ENCODE results near the gene HAUS1.
"Not testable (repeated sequence)": the region's sequence is repeated elsewhere in the genome, so short reads cannot be mapped to it uniquely, and the experiment has no call there.

Gene HAUS1

DNA sequence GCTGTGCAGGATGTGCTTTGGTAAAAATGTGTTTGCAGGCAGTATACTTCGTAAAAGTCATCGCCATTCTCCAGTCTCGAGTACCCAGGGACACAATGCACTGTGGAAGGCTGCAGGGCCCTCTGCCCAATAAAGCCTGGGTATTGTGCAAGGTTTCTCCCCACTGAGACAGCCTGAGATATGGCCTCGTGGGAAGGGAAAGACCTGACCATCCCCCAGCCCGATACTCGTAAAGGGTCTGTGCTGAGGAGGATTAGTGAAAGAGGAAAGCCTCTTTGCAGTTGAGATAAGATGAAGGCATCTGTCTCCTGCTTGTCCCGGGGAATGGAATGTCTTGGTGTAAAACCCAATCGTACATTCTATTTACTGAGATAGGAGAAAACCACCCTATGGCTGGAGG is 15.7 kb upstream of the HAUS1 start:
- not testable (repeated sequence) for DNase-seq (ENCODE audit: low read depth)

DNA sequence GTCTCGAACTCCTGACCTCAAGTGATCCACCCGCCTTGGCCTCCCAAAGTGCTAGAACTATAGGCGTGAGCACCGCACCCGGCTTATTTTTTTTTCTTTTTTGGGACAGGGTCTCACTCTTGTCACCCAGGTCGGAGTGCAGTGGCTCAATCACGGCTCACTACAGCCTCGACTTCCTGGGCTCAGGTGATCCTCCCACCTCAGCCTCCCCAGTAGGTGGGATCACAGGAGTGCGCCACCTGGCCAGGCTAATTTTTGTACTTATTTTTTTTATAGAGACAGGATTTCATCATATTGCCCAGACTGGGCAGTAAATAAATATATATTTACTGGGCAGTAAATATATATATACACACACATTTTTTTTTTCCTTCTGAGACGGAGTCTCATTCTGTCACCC is 8.7 kb upstream of the HAUS1 start:
- no peak for DNase-seq (ENCODE audit: low read depth)

DNA sequence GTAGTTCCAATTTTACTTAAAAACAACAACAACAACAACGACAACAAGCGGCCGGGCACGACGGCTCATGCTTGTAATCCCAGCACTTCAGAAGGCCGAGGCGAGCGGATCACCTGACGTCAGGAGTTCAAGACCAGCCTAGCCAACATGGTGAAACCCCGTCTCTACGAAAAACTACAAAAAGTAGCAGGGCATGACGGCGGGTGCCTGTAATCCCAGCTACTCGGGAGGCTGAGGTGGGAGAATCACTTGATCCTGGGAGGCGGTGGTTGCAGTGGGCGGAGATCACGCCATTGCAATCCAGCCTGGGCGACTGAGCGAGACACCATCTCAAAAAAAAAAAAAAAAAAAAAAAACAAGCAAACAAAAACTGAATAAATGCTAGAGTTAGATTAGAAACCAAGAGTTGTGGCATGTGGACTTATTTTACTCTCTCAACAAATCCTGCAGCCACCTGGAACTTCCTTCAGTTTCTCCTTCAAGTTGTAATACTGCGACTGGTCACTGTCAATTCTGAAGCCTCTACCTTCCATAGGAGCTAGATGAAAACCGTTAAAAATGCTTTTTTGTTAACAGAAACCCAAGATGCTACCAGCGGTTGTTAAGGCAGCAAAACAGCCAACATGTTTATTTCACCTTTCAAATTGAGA is 7.4 kb upstream of the HAUS1 start:
- no peak for DNase-seq (ENCODE audit: low read depth)

DNA sequence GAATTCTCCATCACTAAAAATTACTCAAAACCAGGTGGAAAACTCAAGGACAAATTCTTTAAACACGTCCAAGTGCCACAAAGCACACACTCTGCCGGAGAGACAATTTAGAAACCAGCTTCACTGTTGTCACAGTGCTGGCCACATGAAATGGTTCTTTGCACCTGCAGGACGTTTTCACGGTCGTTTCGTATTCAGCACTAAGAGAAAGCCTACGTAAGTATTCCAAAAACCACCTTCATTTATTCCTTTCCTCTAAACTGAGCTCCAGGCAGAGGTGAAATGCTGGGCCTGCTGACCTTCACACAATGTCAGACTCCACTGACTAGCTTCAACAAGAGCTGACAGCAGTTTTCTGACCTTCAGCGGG is 6.8 kb upstream of the HAUS1 start:
- DNase-seq (ENCODE audit: low read depth): no peak

DNA sequence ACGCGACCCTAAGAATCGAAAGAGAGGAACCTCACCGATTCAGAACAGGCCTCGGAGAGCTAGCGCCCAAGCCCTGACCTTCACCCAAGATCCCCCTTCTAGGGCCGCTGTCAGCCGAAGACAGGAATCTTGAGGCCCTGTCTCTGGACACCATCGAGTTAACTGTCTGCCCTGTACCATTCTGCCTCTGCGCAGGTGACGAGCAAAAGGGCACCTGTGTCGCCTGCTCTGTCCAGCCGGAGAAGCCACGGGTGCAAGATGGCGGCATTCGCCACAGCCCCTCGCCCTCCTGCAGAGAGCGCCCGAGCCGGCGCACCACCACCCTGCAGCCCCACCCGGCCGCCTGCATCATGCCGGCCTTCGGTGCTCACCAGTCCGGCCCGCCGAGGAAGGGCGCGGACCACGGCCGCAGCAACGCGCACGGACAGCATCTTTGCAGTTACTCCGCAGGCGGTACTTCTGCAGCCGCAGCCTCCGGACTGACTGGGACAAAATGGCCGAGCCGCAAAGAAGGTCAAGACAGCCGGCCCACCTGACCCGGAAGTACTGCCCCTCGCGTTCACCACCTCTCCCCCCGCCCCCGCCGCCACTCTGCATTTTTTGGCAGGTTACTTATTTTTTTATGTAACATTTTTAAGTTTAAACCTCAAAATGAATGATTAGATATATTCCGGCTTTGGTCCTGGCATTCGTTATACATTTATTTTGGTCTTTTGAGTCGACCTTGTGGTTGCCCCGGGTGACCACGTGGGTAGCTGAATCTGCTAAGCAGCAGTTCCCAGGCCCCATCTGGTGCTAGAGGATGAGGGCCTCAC is 6.2 kb upstream of the HAUS1 start, which contains the start of gene ATP5F1A:
Gene ATP5F1A (minus strand): TSS at position 496 of the 815 bp plus-strand sequence. CDS start 65 bp downstream, at position 431.
- peak; percentile 77 for DNase-seq (ENCODE audit: low read depth)

DNA sequence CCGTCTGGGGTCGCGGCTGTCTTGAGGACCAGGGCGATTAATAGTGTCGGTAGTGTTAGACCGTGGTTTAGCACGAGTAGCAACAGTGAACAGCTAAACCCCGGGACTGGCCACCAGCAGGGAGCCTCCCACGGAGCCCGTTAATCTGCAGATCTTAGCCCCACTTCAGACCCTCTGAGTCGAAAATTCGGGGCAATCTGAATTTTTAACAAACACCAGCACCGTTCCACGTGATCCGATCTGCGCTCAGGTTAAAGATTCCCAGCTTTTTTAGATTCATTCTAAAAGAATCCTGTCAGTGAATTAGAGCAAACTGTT is 5.6 kb upstream of the HAUS1 start:
- DNase-seq (ENCODE audit: low read depth): no peak

DNA sequence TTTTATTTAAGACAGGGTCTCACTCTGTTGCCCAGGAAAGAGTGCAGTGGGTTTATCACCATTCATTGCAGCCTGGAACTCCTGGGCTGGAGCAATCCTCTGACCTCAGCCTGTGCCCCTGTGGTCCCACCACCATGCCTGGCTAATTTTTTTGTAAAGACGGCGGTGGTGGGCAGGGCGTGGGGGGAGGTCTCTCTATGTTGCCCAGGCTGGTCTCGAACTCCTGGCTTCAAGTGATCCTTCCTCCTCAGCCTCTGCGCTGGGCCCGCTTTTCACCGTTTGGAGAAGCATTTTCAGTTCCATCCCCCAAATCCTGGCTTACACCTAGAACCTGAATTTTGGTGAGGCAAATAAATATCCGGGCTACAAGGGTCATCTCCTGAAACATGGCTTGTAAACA is 4.7 kb upstream of the HAUS1 start:
- no peak for DNase-seq (ENCODE audit: low read depth)

DNA sequence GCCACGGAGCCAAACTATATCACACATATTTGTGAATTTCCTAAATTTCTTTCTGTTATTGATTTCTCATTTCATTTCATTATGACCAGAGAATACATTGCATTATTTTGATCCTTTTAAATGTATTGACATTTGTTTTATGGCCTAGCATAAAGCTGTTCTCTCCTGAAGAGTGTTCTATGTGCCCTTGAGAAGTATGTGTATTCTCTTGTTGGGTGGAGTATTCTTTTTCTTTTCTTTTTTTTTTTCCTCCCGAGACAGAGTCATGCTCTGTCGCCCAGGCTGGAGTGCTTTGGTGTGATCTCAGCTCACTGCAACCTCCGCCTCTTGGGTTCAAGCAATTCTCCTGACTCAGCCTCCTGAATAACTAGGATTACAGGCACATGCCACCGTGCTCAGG is 5.2 kb downstream of the HAUS1 start:
- no peak for DNase-seq (ENCODE audit: low read depth)

DNA sequence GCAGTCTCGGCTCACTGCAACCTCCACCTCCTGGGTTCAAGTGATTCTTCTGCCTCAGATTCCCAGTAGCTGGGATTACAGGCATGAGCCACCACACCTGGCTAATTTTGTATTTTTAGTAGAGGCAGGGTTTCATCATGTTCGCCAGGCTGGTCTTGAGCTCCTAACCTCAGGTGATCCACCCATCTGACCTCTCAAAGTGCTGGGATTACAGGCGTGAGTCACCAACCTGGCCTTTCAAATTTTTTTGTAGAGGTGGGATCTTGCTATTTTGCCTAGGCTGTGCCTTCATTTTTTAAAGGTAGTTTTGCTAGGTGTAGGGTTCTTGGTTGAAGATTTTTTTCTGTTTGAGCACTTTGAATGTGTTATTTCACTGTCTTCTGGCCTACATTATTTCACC is 6.2 kb downstream of the HAUS1 start:
- no peak for DNase-seq (ENCODE audit: low read depth)

DNA sequence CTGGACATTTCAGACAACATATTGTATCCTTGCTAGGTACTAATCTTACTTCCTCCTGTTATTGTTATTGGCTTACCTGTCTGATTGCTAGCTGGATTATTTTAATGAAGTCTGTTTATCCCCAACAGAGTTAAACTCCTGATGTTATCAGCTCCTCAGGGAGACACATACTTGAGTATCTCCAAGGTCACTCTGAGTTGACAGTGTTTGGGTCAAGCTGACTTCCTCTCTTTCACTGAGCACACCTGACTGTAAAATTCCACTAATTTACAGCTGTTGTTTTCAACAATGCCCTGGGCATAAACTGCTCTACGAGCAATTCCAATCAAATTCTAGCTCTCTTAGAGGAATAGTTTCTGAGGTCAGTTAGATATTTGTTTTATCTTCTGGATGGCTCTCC is 9.6 kb downstream of the HAUS1 start:
- DNase-seq (ENCODE audit: low read depth): no peak

DNA sequence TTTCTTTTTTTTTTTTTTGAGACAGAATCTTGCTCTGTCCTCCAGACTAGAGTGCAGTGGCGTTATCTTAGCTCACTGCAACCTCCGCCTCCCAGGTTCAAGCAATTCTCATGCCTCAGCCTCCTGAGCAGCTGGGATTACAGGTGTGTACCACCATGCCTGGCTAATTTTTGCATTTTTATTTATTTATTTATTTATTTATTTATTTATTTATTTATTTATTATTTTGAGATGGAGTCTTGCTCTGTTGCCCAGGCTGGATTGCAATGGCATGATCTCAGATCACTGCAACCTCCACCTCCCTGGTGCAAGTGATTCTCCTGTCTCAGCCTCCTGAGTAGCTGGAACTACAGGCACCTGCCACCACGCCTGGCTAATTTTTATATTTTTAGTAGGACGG is 22.4 kb downstream of the HAUS1 start:
- not testable (repeated sequence) for DNase-seq (ENCODE audit: low read depth)

DNA sequence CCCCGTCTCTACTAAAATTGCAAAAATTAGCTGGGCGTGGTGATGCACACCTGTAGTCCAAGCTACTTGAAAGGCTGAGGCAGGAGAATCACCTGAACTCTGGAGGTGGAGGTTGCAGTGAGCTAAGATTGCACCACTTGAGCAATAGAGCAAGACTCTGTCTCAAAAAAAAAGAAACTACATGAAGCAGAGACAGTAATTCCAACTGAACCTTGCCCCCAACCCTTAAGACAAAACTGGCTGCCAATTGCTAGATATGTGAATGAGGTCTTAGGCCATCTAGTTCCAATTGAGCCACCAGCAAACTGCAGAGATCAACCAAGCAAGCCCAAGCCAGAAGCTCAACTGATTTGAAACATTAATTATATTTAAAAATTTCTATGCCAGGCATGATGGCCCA is 25.9 kb downstream of the HAUS1 start:
- no peak for DNase-seq (ENCODE audit: low read depth)

DNA sequence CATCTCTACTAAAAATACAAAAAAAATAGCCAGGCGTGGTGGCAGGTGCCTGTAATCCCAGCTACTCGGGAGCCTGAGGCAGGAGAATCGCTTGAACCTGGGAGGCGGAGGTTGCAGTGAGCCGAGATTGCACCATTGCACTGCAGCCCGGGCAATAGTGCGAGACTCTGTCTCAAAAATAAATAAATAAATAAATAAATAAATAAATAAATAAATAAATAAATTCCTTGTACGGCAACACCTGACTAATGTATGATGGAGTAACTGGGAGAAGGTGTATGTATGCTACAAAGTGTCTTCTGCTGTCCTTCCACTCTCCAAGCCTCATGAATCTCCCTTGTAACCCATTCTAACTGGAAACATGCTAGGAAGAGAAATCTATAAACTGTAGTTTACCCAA is 26.4 kb downstream of the HAUS1 start:
- DNase-seq (ENCODE audit: low read depth): not testable (repeated sequence)

DNA sequence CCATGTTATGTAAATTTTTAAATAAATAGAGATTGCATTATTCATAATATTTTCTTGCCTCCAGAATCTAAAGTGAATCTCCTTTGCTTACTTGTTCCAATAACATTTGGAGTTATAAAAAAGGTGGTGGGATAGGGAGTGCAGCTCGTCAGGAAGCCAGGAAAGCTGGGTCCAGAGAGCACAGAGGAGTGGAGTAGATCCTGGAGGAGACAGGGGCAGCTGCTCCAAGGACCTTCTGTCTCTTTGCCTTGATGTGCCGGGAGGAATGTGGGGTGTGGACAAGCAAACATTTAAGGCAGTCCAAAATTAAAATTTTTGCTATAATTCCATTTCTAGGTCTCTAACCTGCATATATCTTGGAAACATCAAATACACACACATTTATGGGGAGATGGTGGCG is 29.3 kb downstream of the HAUS1 start:
- no peak for DNase-seq (ENCODE audit: low read depth)

DNA sequence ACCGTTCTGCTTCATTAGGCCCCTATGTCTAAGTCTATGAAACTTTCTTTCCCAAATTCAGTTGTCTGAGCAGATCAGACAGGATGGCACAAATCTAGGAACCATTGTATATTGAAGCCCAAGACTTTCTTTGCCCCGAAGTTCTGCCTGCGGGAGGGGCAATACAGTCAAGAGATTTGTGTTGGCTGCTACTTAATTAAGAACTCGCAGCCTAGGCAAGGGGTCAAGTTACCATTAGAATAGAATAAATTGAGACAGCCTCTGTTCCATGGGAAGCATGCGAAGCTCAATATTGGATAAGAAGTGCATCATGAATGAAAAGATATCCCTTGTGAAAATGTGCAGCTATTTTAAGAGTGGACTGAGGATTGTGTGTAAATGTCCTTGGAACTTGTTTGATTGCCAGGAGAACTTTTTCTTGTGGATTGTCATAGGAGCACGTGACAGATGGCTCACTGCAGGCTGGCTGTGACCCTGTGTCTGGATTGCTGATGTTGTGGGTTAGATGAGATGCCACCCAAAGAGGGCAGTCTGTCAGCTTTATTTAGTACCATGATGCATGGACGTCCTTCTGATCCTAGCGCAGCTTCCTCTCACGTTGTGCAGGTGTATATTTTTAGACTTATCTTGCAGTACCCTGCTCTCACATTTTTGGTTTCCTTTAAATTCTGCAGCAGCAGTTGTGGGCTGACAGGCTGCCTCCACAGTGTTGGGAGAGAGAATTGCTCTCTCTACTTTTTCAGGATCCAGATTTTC is 30.9 kb downstream of the HAUS1 start:
- no peak for DNase-seq (ENCODE audit: low read depth)

DNA sequence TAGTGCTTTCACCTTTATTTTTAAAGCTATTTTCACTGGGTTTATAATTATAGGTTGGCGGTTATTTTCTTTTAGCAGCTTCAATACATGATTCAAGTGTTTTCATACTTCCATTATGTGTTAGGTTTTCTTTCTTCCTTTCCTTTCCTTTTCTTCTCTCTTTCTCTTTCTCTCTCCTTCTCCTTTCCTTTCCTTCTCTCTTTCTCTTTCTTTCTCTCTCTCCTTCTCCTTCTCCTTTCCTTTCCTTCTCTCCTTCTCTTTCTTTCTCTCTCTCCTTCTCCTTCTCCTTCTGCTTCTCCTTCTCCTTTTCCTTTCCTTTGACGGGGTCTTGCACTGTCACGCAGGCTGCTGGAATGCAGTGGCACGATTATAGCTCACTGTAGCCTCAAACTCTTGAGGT is 36.0 kb downstream of the HAUS1 start:
- no peak for DNase-seq (ENCODE audit: low read depth)

DNA sequence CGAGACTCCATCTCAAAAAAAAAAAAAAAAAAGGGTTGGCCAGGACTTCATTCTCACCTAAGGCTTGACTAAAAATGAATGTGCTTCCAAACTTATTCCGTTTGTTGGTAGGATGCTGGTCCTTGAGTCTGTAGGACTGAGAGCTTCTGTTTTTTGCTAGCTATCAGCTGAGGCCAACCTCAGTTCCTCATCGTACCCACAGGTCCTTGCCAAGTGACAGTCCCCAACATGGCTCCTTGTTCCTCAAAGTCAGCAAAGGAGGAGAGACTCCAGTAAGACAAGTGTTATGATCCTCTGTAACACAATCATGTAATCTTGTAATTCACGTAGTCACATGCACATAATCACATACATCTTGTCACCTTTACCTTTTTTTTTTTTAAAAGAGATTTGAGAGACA is 37.0 kb downstream of the HAUS1 start:
- no peak for DNase-seq (ENCODE audit: low read depth)

DNA sequence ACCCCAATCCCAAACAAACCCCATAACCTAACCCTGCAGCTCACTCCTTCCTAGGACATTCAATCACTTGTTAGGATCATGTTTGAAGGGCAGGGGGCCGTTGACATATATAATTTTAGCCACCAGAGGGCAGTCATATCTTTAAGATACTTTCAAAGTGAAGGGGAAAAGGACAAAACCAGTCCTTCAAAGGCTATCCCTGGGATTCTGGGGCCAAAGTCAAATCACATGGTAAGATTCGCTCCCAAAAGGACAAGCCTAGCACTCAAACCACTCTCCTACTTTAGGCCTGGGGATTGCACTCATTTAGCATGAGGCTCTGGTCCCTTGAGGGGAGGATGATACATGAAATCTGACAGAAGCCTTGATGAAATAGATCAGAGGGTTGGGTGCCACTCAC is 44.6 kb downstream of the HAUS1 start:
- DNase-seq (ENCODE audit: low read depth): no peak

DNA sequence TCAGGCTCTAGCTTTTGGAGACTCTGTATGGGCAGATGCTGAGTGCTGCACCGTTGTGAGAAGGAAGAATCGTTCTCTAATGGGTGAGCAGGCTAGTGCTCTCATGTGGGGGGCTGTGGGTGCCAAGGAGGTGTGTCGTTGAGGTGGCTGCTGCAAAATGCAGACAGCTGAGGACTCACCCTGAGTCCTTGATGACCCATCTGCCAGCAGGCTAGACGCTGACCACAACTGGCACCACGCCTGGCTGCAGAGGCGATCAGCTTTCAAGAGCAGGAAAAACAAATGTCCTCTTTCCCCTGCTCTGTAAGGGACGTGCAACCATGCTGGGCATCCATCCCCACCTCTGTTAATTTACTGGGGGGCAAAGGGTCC is 48.2 kb downstream of the HAUS1 start:
- DNase-seq (ENCODE audit: low read depth): no peak

DNA sequence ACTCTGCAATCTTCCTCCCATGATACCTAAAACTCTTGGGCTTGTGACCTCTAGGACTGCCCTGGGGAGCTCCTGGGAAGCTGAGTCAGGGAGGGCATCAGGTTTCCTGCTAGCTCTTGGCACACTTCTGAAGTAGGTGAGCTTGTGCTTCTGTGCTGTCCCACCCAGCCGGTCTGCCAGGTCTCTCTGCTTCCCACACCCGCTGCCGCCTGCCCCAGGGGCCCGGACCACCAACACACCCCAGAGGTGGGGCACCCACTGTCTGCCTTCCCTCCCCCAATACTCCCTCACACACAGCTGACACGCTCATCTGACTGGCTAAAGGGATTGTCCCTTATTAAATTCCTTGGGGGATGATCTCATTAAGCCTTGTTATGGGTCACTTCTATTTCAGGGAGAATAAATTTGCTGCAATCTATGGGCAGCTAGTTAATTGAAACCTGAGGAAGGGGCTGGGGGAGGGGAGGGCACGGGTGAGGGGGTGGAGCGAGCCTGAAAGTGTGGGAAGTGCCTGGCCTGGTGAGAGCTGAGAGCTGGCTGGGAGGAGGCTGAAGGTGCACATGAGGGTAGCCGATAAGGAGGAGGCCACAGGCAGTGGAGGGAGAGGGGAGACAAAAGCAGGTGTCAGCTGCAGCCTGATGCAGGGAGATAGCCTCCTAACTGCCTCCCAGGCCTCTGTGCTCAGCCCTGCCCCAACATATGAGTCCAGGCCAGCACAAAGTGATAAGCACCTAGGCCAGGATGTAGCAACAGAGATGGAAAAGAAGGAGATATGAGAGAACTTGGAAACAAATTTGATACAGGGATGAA is 48.8 kb downstream of the HAUS1 start:
- no peak for DNase-seq (ENCODE audit: low read depth)

DNA sequence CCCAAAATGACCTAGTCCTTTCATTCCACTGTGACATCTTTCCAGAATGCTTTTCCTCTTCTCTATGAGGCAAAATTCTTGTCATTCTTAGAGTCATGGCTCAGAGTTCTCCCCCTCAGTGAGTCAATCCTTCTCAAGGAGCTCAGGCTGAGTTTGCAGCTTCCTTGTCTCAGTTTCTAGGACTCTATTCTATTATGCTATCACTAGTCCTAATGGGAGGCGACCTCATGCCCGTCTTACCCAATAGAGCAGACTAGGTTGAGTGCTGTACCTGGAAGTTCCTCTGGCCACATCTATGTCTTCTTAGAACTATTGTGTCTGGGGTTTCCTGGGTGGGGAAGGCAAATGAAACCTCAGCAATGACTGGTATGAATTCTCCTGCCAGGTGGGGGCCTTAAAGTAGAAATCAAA is 51.5 kb downstream of the HAUS1 start:
- no peak for DNase-seq (ENCODE audit: low read depth)

DNA sequence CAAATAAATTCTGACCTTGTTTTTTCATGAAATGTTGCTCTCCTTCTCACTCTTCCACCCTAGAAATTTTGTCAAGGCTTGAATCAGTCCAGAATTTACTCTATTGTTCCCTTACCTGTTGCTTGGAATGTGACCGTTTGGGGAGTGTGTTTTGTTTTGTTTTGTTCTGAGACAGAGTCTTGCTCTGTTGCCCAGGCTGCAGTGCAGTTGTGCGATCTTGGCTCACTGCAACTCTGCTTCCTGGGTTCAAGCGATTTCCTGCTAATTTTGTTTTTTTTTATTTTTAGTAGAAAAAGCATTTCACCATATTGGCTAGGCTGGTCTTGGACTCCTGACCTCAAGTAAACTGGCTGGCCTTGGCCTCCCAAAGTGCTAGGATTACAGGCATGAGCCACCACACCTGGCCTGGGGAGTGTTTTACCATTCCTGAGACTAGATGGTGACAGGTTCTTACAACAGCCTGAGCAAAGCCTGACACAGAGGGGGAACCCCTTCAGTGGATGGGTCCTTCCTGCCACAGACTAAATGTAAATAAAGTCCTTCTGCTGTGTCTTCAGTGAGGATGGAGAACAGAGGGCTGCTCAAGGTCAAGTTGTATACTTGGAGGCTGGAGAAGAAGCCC is 52.0 kb downstream of the HAUS1 start:
- DNase-seq (ENCODE audit: low read depth): no peak
